Jurkat, Clone E6-1 (cell line): ENCODE data around the gene EEPD1. TPM values are rescaled to one million over a fixed set of nuclear protein-coding genes. Genes with fewer than 3 reads are reported as not detected.
"Not testable (repeated sequence)": the region's sequence is repeated elsewhere in the genome, so short reads cannot be mapped to it uniquely, and the experiment has no call there.

Source experiments
- DNase-seq: peaks from one replicate; pipeline ENCODE4 v3.0.0-alpha.2; 2011; ENCODE audit warnings: low read depth, low spot score
- H3K4me3 ChIP-seq: 2 replicates; pipeline ENCODE4 v1.5.1; 2011; ENCODE audit warnings: mild to moderate bottlenecking, low read length, control low read depth, moderate library complexity
- polyA plus RNA-seq: library from polyadenylated mRNA; unstranded; fragments of >200 nt; gene quantifications from one replicate; pipeline ENCODE4 v1.2.1, GENCODE V29; 2012; ENCODE audit warnings: missing spikeins; ENCODE audit not compliant: insufficient read length, insufficient read depth

EEPD1 gene
- 24.7 TPM for polyA plus RNA-seq

- DNase-seq = peak; percentile 97
- H3K4me3 ChIP-seq = peak within 1 kb of the TSS; percentile 65
Measured at GRCh38 chr7:36152756-36153570, at the start of gene EEPD1. TSS of gene EEPD1 (plus strand) at chr7:36153254. CDS start at chr7:36154325, 1,071 bp downstream.

- no peak for DNase-seq
- no peak overlapping the region for H3K4me3 ChIP-seq
Measured at GRCh38 chr7:36103837-36104561, 49.1 kb upstream of the EEPD1 start.

- DNase-seq, H3K4me3 ChIP-seq: not testable (repeated sequence)
Measured at GRCh38 chr7:36106972-36107908, 45.8 kb upstream of the EEPD1 start.

- DNase-seq = no peak
- H3K4me3 ChIP-seq = no peak overlapping the region
Measured at GRCh38 chr7:36107926-36108631, 45.0 kb upstream of the EEPD1 start.

DNA sequence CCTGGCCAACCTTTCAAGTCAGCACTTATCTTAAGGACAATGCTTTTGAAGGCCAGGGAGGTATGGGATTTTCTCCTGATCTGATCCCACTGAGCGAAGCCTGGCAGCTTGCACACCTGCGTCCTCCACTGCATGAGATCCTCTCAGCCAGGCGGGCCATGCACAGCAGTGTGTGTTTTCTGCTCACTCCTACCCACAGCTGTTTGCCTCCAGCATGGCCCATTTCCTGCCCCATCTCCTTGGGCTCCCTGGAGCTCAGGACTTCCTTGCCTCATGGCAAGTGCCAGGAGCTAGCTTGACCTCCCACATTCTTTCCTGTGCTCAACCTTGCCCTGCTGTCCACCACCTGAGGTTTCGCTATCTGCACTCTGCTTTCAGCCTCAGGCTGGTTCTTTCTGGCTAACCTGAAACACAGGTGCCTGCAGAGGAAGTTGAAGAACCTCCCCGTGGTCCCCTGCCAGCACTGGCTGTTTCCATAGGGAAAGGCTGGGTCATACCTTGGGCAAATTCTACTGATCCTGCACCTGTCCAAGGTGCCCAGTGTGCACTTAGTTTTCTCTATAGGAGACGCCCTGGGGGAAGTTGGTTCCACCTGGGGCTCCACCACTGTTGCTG is 43.9 kb upstream of the EEPD1 start:
- no peak for DNase-seq

GRCh38 chr7:36110584-36110983 is 42.5 kb upstream of the EEPD1 start:
- no peak overlapping the region for H3K4me3 ChIP-seq
- no peak for DNase-seq

More for the DNA sequence above, 43.9 kb upstream of the EEPD1 start:
- H3K4me3 ChIP-seq = no peak overlapping the region

DNA sequence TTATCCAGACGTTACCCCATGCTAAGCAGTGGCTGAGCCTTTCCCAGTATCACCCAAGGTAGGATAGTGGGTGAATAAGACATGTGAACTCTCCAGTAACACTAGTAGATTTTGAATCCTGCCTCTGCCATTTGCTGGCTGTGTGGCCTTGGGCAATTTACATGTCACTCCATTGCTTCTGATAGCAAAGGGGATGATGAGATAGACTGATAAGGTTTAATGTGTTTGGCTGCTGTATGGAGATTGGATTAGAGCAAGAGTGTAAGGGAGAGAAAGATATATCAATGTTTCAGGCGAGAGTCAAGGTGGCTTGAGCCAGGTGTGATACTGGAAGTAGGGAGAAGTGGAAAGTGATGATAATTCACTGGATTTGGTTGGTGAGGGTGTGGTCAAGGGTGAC is 40.1 kb upstream of the EEPD1 start:
- DNase-seq = no peak
- H3K4me3 ChIP-seq = no peak overlapping the region

DNA sequence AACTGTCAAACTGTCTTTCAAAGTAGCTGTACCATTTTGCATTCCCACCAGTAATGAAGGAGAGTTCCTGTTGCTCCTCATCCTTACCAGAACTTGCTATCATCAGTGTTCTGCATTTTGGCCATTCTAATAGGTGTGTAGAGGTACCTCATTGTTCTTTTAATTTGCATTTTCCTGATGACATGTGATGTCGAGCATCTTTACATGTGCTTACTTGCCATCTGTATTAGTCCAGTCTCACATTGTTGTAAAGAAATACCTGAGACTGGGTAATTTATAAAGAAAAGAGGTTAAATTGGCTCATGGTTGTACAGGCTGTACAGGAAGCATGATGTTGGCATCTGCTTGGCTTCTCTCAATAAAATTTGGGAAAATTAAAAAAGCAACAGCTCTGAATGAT is 38.7 kb upstream of the EEPD1 start:
- DNase-seq = no peak
- no peak overlapping the region for H3K4me3 ChIP-seq

DNA sequence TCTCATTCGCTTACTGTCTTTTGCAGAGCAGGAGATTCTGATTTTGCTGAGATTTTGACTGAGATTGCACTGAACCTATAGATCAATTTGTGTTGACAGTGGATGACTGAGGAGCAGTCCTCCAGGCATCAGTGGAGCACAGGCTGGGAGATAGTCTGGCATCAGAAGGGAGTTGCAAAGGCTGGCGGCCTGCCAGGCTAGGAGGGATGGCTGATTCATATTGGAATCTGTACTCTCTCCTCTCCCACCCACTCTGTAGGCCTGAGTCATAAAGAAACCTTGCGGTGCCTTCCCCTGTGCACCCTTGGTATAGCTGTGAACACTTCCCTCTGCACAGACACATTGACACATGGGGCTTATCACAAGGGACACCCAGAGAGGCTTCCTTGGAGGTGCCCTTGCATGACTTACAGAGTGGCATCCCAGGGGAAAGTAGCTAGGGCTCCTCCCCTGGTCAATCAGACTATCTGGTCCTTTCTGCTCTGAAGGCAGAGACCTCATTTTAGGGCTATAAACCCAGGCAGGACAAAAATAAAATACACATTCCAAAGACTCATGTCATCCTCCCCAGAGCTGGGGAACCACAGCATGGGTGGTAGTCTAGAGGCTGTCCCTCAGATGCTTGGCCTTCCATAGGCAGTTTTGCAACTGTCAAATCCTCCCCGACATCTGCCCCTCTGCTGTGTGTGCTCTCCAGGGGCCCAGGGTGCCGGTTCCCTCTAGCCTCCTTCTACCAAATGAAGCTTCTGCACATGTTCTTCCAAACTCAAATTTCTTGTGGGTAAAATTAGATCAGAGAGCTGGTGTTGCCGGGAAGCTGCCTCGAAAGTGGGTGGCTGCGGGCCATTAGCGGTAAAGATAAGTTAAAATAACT is 37.4 kb upstream of the EEPD1 start:
- no peak overlapping the region for H3K4me3 ChIP-seq
- no peak for DNase-seq

- H3K4me3 ChIP-seq = no peak overlapping the region
- DNase-seq = no peak
Measured at GRCh38 chr7:36116347-36117202, 36.5 kb upstream of the EEPD1 start.

GRCh38 chr7:36117203-36117840 is 35.7 kb upstream of the EEPD1 start:
- H3K4me3 ChIP-seq = no peak overlapping the region
- DNase-seq = no peak

DNA sequence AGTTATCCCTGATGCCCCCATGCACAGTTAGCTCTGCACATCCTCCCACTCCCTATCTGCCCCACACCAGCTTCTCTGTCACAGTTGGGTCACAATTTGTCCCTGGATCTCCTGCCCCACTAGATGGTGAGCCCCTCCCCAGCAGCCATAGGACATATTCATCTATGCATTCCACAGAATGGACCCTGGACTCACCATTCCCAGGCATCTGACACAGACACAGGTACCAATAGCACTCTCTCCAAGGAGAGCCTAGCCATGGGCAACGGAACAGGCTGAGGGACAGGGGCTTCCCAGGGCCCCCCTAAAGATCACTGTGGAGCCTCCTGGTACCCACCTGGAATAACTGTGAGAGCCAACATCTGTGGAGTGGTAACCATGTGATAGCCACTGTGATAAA is 34.7 kb upstream of the EEPD1 start:
- no peak for DNase-seq
- no peak overlapping the region for H3K4me3 ChIP-seq

- DNase-seq = no peak
Measured at GRCh38 chr7:36119005-36119706, 33.9 kb upstream of the EEPD1 start.

DNA sequence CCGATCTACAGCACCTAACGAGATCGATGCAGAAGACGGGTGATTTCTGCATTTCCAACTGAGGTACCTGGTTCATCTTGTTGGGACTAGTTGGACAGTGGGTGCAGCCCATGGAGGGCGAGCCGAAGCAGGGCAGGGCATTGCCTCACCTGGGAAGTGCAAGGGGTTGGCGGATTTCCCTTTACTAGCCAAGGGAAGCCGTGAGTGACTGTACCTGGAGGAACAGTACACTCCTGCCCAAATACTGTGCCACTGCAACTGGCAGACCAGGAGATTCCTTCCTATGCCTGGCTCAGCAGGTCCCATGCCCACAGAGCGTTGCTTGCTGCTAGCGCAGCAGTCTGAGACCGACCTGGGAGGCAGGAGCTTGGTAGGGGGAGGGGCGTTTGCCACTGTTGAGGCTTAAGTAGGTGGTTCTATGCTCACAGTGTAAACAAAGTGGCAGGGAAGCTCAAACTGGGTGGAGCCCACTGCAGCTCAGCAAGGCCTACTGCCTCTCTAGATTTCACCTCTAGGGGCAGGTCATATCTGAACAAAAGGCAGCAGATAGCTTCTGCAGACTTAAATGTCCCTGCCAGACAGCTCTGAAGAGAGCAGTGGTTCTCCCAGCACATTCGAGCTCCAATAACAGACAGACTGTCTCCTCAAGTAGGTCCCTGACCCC is 32.9 kb upstream of the EEPD1 start:
- peak; percentile 14 for DNase-seq

More at GRCh38 chr7:36119005-36119706, 33.9 kb upstream of the EEPD1 start:
- H3K4me3 ChIP-seq = no peak overlapping the region

DNA sequence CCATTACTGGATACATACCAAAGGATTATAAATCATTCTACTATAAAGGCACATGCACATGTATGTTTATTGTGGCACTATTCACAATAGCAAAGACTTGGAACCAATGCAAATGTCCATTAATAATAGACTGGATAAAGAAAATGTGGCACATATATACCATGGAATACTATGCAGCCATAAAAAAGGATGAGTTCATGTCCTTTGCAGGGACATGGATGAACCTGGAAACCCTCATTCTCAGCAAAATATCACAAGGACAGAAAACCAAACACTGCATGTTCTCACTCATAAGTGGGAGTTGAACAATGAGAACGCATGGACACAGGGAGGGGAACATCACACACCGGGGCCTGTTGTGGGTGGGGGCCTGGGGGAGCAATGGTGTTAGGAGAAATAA is 27.4 kb upstream of the EEPD1 start:
- DNase-seq, H3K4me3 ChIP-seq: not testable (repeated sequence)

More for the DNA sequence above, 32.9 kb upstream of the EEPD1 start:
- not testable (repeated sequence) for H3K4me3 ChIP-seq
